ENCODE results near the gene MYO5B. TPM values are rescaled to one million over a fixed set of nuclear protein-coding genes. Genes with fewer than 3 reads are reported as not detected.

Gene MYO5B
- total RNA-seq, 1 experiment from 2014 or later: 0.97 TPM

DNA sequence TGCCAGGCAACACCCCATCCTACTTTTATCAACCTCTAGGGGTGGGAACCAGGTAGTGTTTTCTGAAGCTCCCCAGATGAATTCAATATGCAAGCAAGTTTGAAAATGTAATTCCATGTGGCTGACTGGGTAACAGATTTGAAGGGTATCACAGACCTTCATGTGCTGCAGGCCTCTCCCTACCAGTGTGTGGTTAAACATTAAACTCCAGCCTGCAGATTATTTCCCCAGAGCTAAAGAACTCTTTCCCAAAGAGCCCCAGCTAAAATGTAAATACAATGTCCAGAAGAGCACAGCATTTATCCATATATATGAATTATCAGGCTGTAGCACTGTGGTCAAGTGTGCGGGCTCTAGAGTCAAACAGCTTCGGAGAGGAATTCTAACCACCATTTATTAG is 134.1 kb downstream of the MYO5B start:
- no peaks in the 10 kb centered on the region for H3K79me2 ChIP-seq (ENCODE audit: low read length)
- no peaks in the 10 kb centered on the region for H3K9me2 ChIP-seq (replicated peaks; ENCODE audit: insufficient read depth, low read length)
- no peaks in the 10 kb centered on the region for H3K27me3 ChIP-seq (ENCODE audit: low read length)
- no peak for DNase-seq
- no peaks in the 10 kb centered on the region for H4K20me1 ChIP-seq (ENCODE audit: insufficient read depth, low read depth, low read length)
- no peak overlapping the region for H2AFZ ChIP-seq (ENCODE audit: low read length)
- no peak overlapping the region for H3K9ac ChIP-seq (ENCODE audit: low read length)
- no peak overlapping the region for H3K4me3 ChIP-seq (ENCODE audit: low read length)
- H3K4me1 ChIP-seq (ENCODE audit: low read length): no peaks in the 10 kb centered on the region
- H3K4me2 ChIP-seq (ENCODE audit: low read depth, low read length, poor library complexity, severe bottlenecking): no peak overlapping the region
- H3K36me3 ChIP-seq (ENCODE audit: insufficient read depth, low read length): no peaks in the 10 kb centered on the region
- no peaks in the 10 kb centered on the region for H3K9me3 ChIP-seq (ENCODE audit: low read length)
- no peak overlapping the region for H3K27ac ChIP-seq (ENCODE audit: low read length)

DNA sequence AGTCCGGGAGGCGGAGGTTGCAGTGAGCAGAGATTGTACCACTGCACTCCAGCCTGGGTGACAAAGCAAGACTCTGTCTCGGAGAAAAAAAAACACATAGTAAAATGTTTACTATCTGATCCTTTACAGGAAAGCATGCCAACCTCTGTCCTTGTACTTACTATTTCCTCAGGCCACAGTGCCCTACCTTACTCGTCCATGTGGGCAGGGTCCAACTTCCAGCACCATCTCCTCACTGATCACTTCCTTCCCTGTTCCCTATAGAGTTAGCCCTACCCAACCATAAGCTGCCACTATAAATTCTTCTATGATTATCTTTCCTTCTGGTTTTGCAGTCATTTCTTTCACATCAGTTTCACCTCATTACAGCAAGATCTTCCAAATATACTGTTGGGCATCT is 136.2 kb downstream of the MYO5B start:
- DNase-seq: no peak
- no peak overlapping the region for H3K4me3 ChIP-seq (ENCODE audit: low read length)
- H3K4me1 ChIP-seq (ENCODE audit: low read length): no peaks in the 10 kb centered on the region
- no peaks in the 10 kb centered on the region for H3K27me3 ChIP-seq (ENCODE audit: low read length)
- H3K9ac ChIP-seq (ENCODE audit: low read length): no peak overlapping the region
- no peak overlapping the region for H3K27ac ChIP-seq (ENCODE audit: low read length)
- no peak overlapping the region for H3K4me2 ChIP-seq (ENCODE audit: low read depth, low read length, poor library complexity, severe bottlenecking)
- no peaks in the 10 kb centered on the region for H3K36me3 ChIP-seq (ENCODE audit: insufficient read depth, low read length)
- H3K79me2 ChIP-seq (ENCODE audit: low read length): no peaks in the 10 kb centered on the region
- no peaks in the 10 kb centered on the region for H3K9me3 ChIP-seq (ENCODE audit: low read length)
- H3K9me2 ChIP-seq (replicated peaks; ENCODE audit: insufficient read depth, low read length): no peaks in the 10 kb centered on the region
- no peak overlapping the region for H2AFZ ChIP-seq (ENCODE audit: low read length)
- H4K20me1 ChIP-seq (ENCODE audit: insufficient read depth, low read depth, low read length): no peaks in the 10 kb centered on the region

GRCh38 chr18:50057009-50057408 is 137.9 kb downstream of the MYO5B start:
- Histone ChIP-seq H3K4me1 (ENCODE audit: low read length) (no peaks in the 10 kb centered on the region), H3K9me2 (replicated peaks; ENCODE audit: insufficient read depth, low read length) (no peaks in the 10 kb centered on the region), H3K9ac (ENCODE audit: low read length) (no peak overlapping the region)

GRCh38 chr18:50056185-50056584 is 138.8 kb downstream of the MYO5B start:
- H3K9ac ChIP-seq (ENCODE audit: low read length): no peak overlapping the region
- no peaks in the 10 kb centered on the region for H3K36me3 ChIP-seq (ENCODE audit: insufficient read depth, low read length)
- no peak overlapping the region for H3K4me2 ChIP-seq (ENCODE audit: low read depth, low read length, poor library complexity, severe bottlenecking)
- H3K9me3 ChIP-seq (ENCODE audit: low read length): no peaks in the 10 kb centered on the region
- H3K4me3 ChIP-seq (ENCODE audit: low read length): no peak overlapping the region
- no peaks in the 10 kb centered on the region for H3K9me2 ChIP-seq (replicated peaks; ENCODE audit: insufficient read depth, low read length)
- no peaks in the 10 kb centered on the region for H3K27me3 ChIP-seq (ENCODE audit: low read length)
- H4K20me1 ChIP-seq (ENCODE audit: insufficient read depth, low read depth, low read length): no peaks in the 10 kb centered on the region
- DNase-seq: no peak
- H3K27ac ChIP-seq (ENCODE audit: low read length): no peak overlapping the region
- H3K79me2 ChIP-seq (ENCODE audit: low read length): no peaks in the 10 kb centered on the region
- no peak overlapping the region for H2AFZ ChIP-seq (ENCODE audit: low read length)
- H3K4me1 ChIP-seq (ENCODE audit: low read length): no peaks in the 10 kb centered on the region

More at GRCh38 chr18:50057009-50057408, 137.9 kb downstream of the MYO5B start:
- H3K4me2 ChIP-seq (ENCODE audit: low read depth, low read length, poor library complexity, severe bottlenecking): no peak overlapping the region
- H3K27me3 ChIP-seq (ENCODE audit: low read length): no peaks in the 10 kb centered on the region
- no peak overlapping the region for H3K4me3 ChIP-seq (ENCODE audit: low read length)
- no peaks in the 10 kb centered on the region for H3K79me2 ChIP-seq (ENCODE audit: low read length)
- no peak overlapping the region for H2AFZ ChIP-seq (ENCODE audit: low read length)
- no peak for DNase-seq
- H3K36me3 ChIP-seq (ENCODE audit: insufficient read depth, low read length): no peaks in the 10 kb centered on the region
- H4K20me1 ChIP-seq (ENCODE audit: insufficient read depth, low read depth, low read length): no peaks in the 10 kb centered on the region
- no peak overlapping the region for H3K27ac ChIP-seq (ENCODE audit: low read length)
- H3K9me3 ChIP-seq (ENCODE audit: low read length): no peaks in the 10 kb centered on the region

- Histone ChIP-seq H3K4me3 (ENCODE audit: low read length) (no peak overlapping the region), H3K79me2 (ENCODE audit: low read length) (no peaks in the 10 kb centered on the region), H3K27ac (ENCODE audit: low read length) (no peak overlapping the region), H3K9me3 (ENCODE audit: low read length) (no peaks in the 10 kb centered on the region), H2AFZ (ENCODE audit: low read length) (no peak overlapping the region), H3K4me2 (ENCODE audit: low read depth, low read length, poor library complexity, severe bottlenecking) (no peak overlapping the region), H4K20me1 (ENCODE audit: insufficient read depth, low read depth, low read length) (no peaks in the 10 kb centered on the region), H3K9me2 (replicated peaks; ENCODE audit: insufficient read depth, low read length) (no peaks in the 10 kb centered on the region), H3K4me1 (ENCODE audit: low read length) (no peaks in the 10 kb centered on the region), H3K9ac (ENCODE audit: low read length) (no peak overlapping the region), H3K36me3 (ENCODE audit: insufficient read depth, low read length) (no peaks in the 10 kb centered on the region), H3K27me3 (ENCODE audit: low read length) (no peaks in the 10 kb centered on the region)
- DNase-seq: no peak
These were observed 139.5 kb downstream of the MYO5B start for GRCh38 chr18:50055488-50055887.

DNA sequence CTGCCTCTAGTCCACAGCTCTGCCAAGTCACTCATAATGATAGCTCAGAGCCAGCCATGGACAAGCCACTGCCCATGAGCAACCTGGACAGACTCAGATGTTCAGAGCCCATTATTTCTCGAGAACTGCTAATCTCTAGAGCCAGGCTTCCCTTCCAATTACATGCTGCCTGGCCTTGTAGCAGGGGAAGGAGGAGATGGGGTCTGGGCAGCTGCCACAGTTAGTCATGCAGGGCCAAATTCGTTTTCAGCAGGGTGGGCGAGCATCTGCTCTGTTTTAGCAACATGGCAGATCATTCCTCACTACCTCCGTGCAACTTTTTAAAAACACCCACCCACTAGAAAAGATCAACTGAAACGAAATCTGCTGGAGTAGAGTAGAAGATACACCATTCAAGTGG is 141.8 kb downstream of the MYO5B start:
- Histone ChIP-seq H3K36me3 (ENCODE audit: insufficient read depth, low read length) (no peaks in the 10 kb centered on the region), H3K4me1 (ENCODE audit: low read length) (no peaks in the 10 kb centered on the region), H3K27ac (ENCODE audit: low read length) (no peak overlapping the region), H2AFZ (ENCODE audit: low read length) (no peak overlapping the region), H3K79me2 (ENCODE audit: low read length) (no peaks in the 10 kb centered on the region), H3K9me3 (ENCODE audit: low read length) (no peaks in the 10 kb centered on the region), H4K20me1 (ENCODE audit: insufficient read depth, low read depth, low read length) (no peaks in the 10 kb centered on the region), H3K9ac (ENCODE audit: low read length) (no peak overlapping the region), H3K9me2 (replicated peaks; ENCODE audit: insufficient read depth, low read length) (no peaks in the 10 kb centered on the region), H3K27me3 (ENCODE audit: low read length) (no peaks in the 10 kb centered on the region), H3K4me2 (ENCODE audit: low read depth, low read length, poor library complexity, severe bottlenecking) (no peak overlapping the region), H3K4me3 (ENCODE audit: low read length) (no peak overlapping the region)
- DNase-seq: no peak

GRCh38 chr18:50051288-50051687 is 143.7 kb downstream of the MYO5B start:
- Histone ChIP-seq H3K79me2 (ENCODE audit: low read length) (no peaks in the 10 kb centered on the region), H3K27ac (ENCODE audit: low read length) (no peak overlapping the region), H3K4me1 (ENCODE audit: low read length) (no peaks in the 10 kb centered on the region), H2AFZ (ENCODE audit: low read length) (no peak overlapping the region), H3K36me3 (ENCODE audit: insufficient read depth, low read length) (no peaks in the 10 kb centered on the region), H3K4me3 (ENCODE audit: low read length) (no peak overlapping the region), H3K4me2 (ENCODE audit: low read depth, low read length, poor library complexity, severe bottlenecking) (no peak overlapping the region), H3K9ac (ENCODE audit: low read length) (no peak overlapping the region), H3K9me3 (ENCODE audit: low read length) (no peaks in the 10 kb centered on the region), H3K9me2 (replicated peaks; ENCODE audit: insufficient read depth, low read length) (no peaks in the 10 kb centered on the region), H4K20me1 (ENCODE audit: insufficient read depth, low read depth, low read length) (no peaks in the 10 kb centered on the region), H3K27me3 (ENCODE audit: low read length) (no peaks in the 10 kb centered on the region)
- no peak for DNase-seq

DNA sequence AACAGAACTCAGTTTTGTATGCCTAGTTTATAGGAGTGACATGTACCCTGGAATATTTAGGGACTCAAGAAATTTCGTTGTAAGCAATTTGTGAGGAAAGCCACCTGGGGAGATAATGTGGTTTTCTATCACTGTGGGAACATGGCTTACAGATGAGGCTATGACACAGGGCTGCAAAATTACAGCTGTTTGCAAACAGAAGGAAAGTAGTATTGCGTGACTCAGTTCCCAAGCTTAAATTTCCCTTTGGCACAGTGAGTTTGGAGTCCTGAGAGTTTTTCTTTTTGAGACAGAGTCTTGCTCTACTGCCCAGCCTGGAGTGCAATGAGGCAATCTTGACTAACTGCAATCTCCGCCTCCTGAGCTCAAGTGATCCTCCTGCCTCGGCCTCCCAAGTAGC is 149.8 kb downstream of the MYO5B start:
- Histone ChIP-seq H3K27ac (ENCODE audit: low read length) (no peak overlapping the region), H3K27me3 (ENCODE audit: low read length) (no peaks in the 10 kb centered on the region), H2AFZ (ENCODE audit: low read length) (no peak overlapping the region), H3K4me3 (ENCODE audit: low read length) (no peak overlapping the region), H3K9me2 (replicated peaks; ENCODE audit: insufficient read depth, low read length) (no peaks in the 10 kb centered on the region), H3K36me3 (ENCODE audit: insufficient read depth, low read length) (no peaks in the 10 kb centered on the region), H3K4me2 (ENCODE audit: low read depth, low read length, poor library complexity, severe bottlenecking) (no peak overlapping the region), H3K9ac (ENCODE audit: low read length) (no peak overlapping the region), H3K4me1 (ENCODE audit: low read length) (no peaks in the 10 kb centered on the region), H3K79me2 (ENCODE audit: low read length) (no peaks in the 10 kb centered on the region), H4K20me1 (ENCODE audit: insufficient read depth, low read depth, low read length) (no peaks in the 10 kb centered on the region), H3K9me3 (ENCODE audit: low read length) (no peaks in the 10 kb centered on the region)
- DNase-seq: no peak

DNA sequence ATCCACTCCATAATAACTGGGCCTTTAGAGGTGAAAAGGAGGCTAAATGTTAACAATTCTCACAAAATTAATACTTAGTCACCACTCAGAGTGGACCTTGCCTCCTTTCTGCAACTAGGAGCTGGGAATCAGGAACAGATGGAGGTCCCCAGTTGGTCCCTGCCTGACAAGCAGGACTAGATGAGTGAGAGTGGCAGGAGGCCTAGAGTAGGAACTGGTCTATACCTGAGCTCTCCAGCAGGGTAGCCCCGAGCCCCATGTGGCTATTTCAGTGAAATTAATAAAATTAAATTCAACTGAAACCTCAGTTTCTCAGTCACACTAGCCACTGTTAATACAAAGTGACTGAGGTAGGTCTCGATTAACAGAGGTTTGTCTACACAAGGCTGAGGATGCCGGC is 150.5 kb downstream of the MYO5B start:
- no peak for DNase-seq

More for the DNA sequence above, 150.5 kb downstream of the MYO5B start:
- Histone ChIP-seq H3K79me2 (ENCODE audit: low read length) (no peaks in the 10 kb centered on the region), H4K20me1 (ENCODE audit: insufficient read depth, low read depth, low read length) (no peaks in the 10 kb centered on the region), H3K4me1 (ENCODE audit: low read length) (no peaks in the 10 kb centered on the region), H3K36me3 (ENCODE audit: insufficient read depth, low read length) (no peaks in the 10 kb centered on the region), H3K27me3 (ENCODE audit: low read length) (no peaks in the 10 kb centered on the region), H3K9me3 (ENCODE audit: low read length) (no peaks in the 10 kb centered on the region), H3K27ac (ENCODE audit: low read length) (no peak overlapping the region), H3K4me3 (ENCODE audit: low read length) (no peak overlapping the region), H3K4me2 (ENCODE audit: low read depth, low read length, poor library complexity, severe bottlenecking) (no peak overlapping the region), H2AFZ (ENCODE audit: low read length) (no peak overlapping the region), H3K9me2 (replicated peaks; ENCODE audit: insufficient read depth, low read length) (no peaks in the 10 kb centered on the region), H3K9ac (ENCODE audit: low read length) (no peak overlapping the region)
